ENCODE data around the gene CNOT6.
"Not testable (repeated sequence)": the region's sequence is repeated elsewhere in the genome, so short reads cannot be mapped to it uniquely, and the experiment has no call there.

CNOT6 gene

GRCh38 chr5:180521591-180521990 is 27.4 kb downstream of the CNOT6 start:
- DNase-seq = no peak

GRCh38 chr5:180522330-180522729 is 28.2 kb downstream of the CNOT6 start:
- DNase-seq = no peak

DNA sequence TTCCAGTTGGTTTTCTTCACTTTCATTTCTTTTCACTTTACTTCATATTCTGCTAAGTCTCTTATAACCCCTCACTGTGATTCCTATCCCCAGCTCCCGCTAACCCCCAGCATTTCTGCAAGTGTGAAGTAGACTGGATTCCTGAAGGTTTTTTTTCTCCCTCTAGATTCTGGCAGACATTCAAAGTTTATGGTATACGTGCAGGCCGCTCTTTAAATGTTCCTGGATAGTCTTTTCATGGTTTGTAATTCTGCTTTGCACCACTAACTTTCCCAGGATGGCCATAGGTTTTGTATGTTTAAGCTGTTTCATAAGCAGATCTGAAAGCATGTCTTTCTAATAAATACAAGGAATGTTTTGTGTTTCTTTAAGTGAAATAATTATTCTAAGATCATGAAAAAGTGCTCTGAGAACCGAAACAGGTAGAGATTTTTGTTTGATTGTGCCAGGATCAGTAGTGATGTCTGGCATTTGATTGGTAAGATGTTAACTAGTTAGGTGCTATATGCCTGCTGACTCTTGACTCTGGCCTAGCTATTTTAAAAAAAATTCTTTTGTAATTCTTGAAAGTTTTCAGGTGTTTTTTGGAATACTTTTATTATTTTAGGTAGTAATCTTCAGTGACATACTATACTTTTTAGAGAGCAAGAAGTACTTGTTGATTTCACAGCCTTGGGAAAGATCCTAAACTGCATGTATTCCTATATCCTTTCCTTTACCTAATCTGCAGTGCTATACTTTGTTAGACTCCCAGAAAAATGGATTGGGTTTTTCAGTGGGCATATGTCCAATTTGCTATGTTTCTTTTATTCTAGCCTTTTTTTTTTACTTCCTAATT is 29.7 kb downstream of the CNOT6 start:
- no peak for DNase-seq

GRCh38 chr5:180525399-180525798 is 31.2 kb downstream of the CNOT6 start:
- DNase-seq = no peak

- no peak for DNase-seq
Observed at GRCh38 chr5:180526269-180526668, 32.1 kb downstream of the CNOT6 start.

- DNase-seq = no peak
Observed at GRCh38 chr5:180527659-180528058, 33.5 kb downstream of the CNOT6 start.

GRCh38 chr5:180531036-180531585 is 36.9 kb downstream of the CNOT6 start:
- not testable (repeated sequence) for DNase-seq

GRCh38 chr5:180532268-180532667 is 38.1 kb downstream of the CNOT6 start:
- no peak for DNase-seq

GRCh38 chr5:180533845-180534244 is 39.7 kb downstream of the CNOT6 start:
- no peak for DNase-seq

DNA sequence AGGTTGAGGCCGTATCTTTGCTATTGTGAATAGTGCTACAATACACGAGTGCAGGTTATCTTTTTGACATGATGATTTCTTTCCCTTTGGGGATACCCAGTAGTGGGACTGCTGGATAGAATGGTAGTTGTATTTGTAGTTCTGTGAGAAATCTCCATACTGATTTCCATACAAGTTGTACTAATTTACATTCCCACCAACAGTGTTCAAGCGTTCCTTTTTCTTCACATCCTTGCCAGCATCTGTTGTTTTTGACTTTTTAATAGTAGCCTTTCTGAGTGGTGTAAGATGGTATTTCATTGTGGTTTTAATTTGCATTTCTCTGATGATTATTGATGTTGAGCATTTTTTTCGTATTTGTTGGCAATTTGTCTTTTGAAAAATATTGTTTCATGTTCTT is 41.4 kb downstream of the CNOT6 start:
- DNase-seq = no peak

- no peak for DNase-seq
Observed at GRCh38 chr5:180540050-180540694, 46.0 kb downstream of the CNOT6 start.

- DNase-seq = no peak
Observed at GRCh38 chr5:180541710-180542109, 47.5 kb downstream of the CNOT6 start.

DNA sequence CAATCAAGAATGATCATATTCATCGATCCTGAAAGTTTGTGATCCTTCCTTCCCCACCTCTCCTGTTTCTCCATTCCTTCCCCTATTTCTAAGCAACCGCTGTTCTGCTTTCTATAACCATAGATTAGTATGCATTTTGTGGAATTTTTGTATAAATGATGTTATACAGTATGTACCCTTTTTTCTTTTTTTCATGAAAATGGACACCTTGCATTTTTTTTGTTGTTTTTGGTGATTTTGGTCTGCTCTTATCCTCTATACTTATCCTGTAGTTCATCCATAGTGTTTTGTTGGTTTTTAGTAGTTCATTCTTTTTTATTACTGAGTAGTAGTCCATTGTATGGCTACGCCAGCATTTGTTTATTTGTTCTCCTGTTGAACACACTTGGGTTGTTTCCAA is 51.1 kb downstream of the CNOT6 start:
- DNase-seq = no peak

- DNase-seq = no peak
Observed at GRCh38 chr5:180548563-180548962, 54.4 kb downstream of the CNOT6 start.

- DNase-seq = no peak
Observed at GRCh38 chr5:180553530-180553929, 59.4 kb downstream of the CNOT6 start.

DNA sequence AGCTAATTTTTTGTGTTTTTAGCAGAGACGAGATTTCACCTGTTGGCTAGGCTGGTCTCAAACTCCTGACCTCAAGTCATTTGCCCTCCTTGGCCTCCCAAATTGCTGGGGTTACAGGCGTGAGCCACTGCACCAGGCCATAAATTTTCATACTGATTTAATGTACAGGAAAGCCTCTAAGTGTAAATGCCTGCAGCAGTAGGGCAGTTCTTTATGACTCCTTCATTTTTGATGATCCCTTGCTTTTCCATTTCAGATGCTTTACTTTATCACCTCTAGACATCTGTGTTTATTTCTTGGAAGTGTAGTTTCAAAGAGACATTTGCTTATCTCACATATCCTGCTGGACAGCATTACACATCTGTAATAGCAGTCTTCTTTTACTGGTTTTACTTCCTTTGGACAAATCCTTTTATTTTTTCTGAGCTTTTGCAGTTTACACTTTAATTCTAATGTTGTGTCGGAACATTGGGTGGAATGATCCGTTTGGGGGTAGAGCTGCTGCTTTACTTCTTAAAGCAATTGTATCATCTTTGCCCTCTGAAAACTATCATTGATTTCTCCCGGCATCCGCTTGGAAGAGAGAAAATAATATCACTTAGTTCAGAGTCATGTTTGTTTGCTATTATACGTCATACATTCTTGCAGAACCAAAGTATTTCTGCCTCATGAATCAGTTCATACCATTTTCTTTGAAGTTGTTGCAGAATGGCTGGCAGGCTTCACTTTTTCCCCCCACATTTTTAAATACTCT is 61.2 kb downstream of the CNOT6 start:
- DNase-seq = no peak

GRCh38 chr5:180557217-180557809 is 63.1 kb downstream of the CNOT6 start:
- DNase-seq = no peak

- DNase-seq = no peak
Observed at GRCh38 chr5:180558232-180558631, 64.1 kb downstream of the CNOT6 start.

- no peak for DNase-seq
Observed at GRCh38 chr5:180563994-180564393, 69.8 kb downstream of the CNOT6 start.

GRCh38 chr5:180568914-180569313 is 74.7 kb downstream of the CNOT6 start:
- no peak for DNase-seq

GRCh38 chr5:180575571-180575970 is 81.4 kb downstream of the CNOT6 start:
- no peak for DNase-seq

DNA sequence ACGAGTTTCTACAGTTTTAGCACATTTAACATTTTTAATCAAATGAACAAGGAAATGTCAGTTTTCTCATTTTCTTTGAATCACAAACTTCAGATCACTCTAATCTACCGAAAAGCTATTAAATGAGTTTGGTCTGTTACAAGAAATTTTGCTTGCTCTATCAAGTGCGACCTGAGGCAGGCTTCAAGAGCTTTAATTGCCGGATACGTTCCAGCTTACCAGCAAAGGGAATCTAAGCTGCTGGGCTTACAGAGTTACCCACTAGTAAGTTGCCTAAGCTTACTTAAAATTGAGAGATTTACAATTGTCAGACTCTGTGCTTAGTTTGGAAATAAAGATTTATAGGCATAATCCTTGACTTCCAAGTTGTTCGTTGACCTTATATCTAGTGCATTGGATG is 86.5 kb downstream of the CNOT6 start:
- DNase-seq = no peak

DNA sequence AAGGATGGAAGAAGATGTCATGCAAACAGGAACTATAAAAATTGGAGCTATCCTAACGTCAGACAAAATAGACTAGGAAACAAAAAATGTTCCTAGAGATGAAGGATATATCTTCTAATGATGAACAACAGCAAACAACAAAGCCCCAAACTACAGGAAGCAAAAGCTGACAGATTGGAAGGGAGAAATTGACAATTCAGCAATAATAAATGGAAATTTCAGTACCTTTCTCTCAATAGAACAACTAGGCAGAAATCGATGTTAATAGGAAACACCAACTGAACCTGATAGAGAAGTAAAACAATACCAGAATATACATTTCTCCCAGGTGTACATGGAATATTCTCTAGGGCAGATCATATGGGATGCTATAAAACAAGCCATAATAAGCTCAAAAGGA is 89.6 kb downstream of the CNOT6 start:
- DNase-seq = no peak
